K562 (cell line): ENCODE measurements around the gene ABCA8. TPM values are rescaled to one million over a fixed set of nuclear protein-coding genes. Genes with fewer than 3 reads are reported as not detected.

Experiments used
- CEBPG ChIP-seq, 3 experiments: fragments of 200-800 bp in 1 of 3; sonication (Bioruptor generic) in 1 of 3; sonication (generic) in 1 of 3; formaldehyde crosslinking in 1 of 3; IDR thresholded peaks in 2 of 3; conservative IDR thresholded peaks in 1 of 3; 2 replicates each; pipeline versions ENCODE4 v1.6.1 to v1.8.0; 2016 to 2022; ENCODE audit warnings: missing compliant biosample characterization in 2 of 3, missing genetic modification characterization in 2 of 3, mild to moderate bottlenecking in 1 of 3, missing genetic modification reagents in 1 of 3
- CHAMP1 ChIP-seq: fragments of 450-650 bp; IDR thresholded peaks from 2 replicates; pipeline ENCODE4 v1.6.1; 2016; ENCODE audit warnings: mild to moderate bottlenecking
- CREM ChIP-seq: IDR thresholded peaks from 2 replicates; pipeline ENCODE4 v1.6.1; 2014; ENCODE audit warnings: antibody characterized with exemption, low read depth
- EWSR1 ChIP-seq: fragments of 450-650 bp; IDR thresholded peaks from 2 replicates; pipeline ENCODE4 v1.6.1; 2018; ENCODE audit warnings: borderline replicate concordance, mild to moderate bottlenecking, low read depth, moderate library complexity; ENCODE audit not compliant: partially characterized antibody
- HMGN3 ChIP-seq: IDR thresholded peaks from 2 replicates; pipeline ENCODE4 v1.6.1; 2011; ENCODE audit warnings: borderline replicate concordance, low read depth, mild to moderate bottlenecking, mixed read lengths, low read length; ENCODE audit not compliant: insufficient read length; ENCODE audit errors: extremely low read depth
- HNRNPH1 ChIP-seq: fragments of 200-400 bp; formaldehyde crosslinking; optimal IDR thresholded peaks from 2 replicates; pipeline ENCODE3; 2017; ENCODE audit warnings: low read depth, mild to moderate bottlenecking, low read length, moderate library complexity
- ILK ChIP-seq: fragments of 450-650 bp; IDR thresholded peaks from 2 replicates; pipeline ENCODE4 v1.6.1; 2016; ENCODE audit warnings: missing genetic modification characterization, low read depth, mild to moderate bottlenecking, missing compliant biosample characterization, moderate library complexity, borderline replicate concordance
- MAFG ChIP-seq: fragments of 450-650 bp; conservative IDR thresholded peaks from 2 replicates; pipeline ENCODE4 v1.6.1; 2016; ENCODE audit warnings: missing genetic modification characterization, missing compliant biosample characterization
- NFATC3 ChIP-seq: fragments of 450-650 bp; IDR thresholded peaks from 2 replicates; pipeline ENCODE4 v1.6.1; 2017; ENCODE audit warnings: mild to moderate bottlenecking
- NFXL1 ChIP-seq: fragments of 450-650 bp; formaldehyde crosslinking; IDR thresholded peaks from 2 replicates; pipeline ENCODE4 v1.4.0; 2021; ENCODE audit warnings: mild to moderate bottlenecking
- PML ChIP-seq: IDR thresholded peaks from 2 replicates; pipeline ENCODE4 v1.6.1; 2012; ENCODE audit warnings: low read length, inconsistent platforms
- TAF1 ChIP-seq: IDR thresholded peaks from 2 replicates; pipeline ENCODE4 v1.6.1; 2011; ENCODE audit warnings: mild to moderate bottlenecking, low read length, moderate library complexity; ENCODE audit not compliant: insufficient read depth, control insufficient read depth, severe bottlenecking; ENCODE audit errors: extremely low read depth
- TBL1XR1 ChIP-seq, 2 experiments: IDR thresholded peaks; 2 replicates each; pipeline ENCODE4 v1.6.1; 2012; ENCODE audit warnings: improper control_type of control experiment in 2 of 2, low read length in 2 of 2, mild to moderate bottlenecking in 1 of 2
- ZNF311 ChIP-seq: fragments of 250-450 bp; sonication (Bioruptor Pico); IDR thresholded peaks from 2 replicates; pipeline ENCODE4 v1.4.0; 2020; ENCODE audit warnings: mild to moderate bottlenecking, moderate library complexity
- ZNF444 ChIP-seq: fragments of 250-450 bp; sonication (Bioruptor Pico); IDR thresholded peaks from 2 replicates; pipeline ENCODE4 v1.4.0; 2020; ENCODE audit warnings: mild to moderate bottlenecking, moderate library complexity
- ZNF79 ChIP-seq: fragments of 250-450 bp; sonication (Bioruptor Pico); IDR thresholded peaks from 2 replicates; pipeline ENCODE4 v1.4.0; 2020; ENCODE audit warnings: low read depth, mild to moderate bottlenecking, moderate library complexity
- polyA plus RNA-seq, 8 experiments: library from polyadenylated mRNA; depleted of rRNA in 4 of 8; stranded (reverse) in 5 of 8; unstranded in 3 of 8; fragments of >200 nt; fragmentation: Nextera tagmentation in 2 of 8; fragmentation: Illumina TruSeq in 1 of 8; extraction: Ambion mirVana in 2 of 8; extraction: Trizol in 1 of 8; gene quantifications; 2 replicates each; pipeline versions ENCODE4 v1.2.1 to v1.2.3, GENCODE V29; 2011 to 2014; ENCODE audit warnings: inconsistent platforms in 1 of 8, missing spikeins in 1 of 8
- total RNA-seq, 7 experiments: library from RNA; depleted of rRNA in 6 of 7; stranded (reverse); fragments of >200 nt in 6 of 7; fragmentation: Illumina TruSeq in 2 of 7; extraction: Trizol in 2 of 7; gene quantifications; 2 replicates each; pipeline versions ENCODE4 v1.2.1 to v1.2.3, GENCODE V29; 2011 to 2021; ENCODE audit warnings: low replicate concordance in 1 of 7
- TF ChIP-seq, protein P1 (sequence below): fragments of 450-650 bp; IDR thresholded peaks from one replicate; pipeline ENCODE4 v1.6.1; 2018; ENCODE audit warnings: mild to moderate bottlenecking, moderate library complexity; ENCODE audit not compliant: partially characterized antibody
- TF ChIP-seq, protein P2 (sequence below): sonication (generic); formaldehyde crosslinking; IDR thresholded peaks from 2 replicates; pipeline ENCODE4 v1.8.0; 2022; ENCODE audit warnings: mild to moderate bottlenecking, low read depth, missing genetic modification reagents
- TF ChIP-seq, protein P3 (sequence below): sonication (generic); formaldehyde crosslinking; IDR thresholded peaks from 2 replicates; pipeline ENCODE4 v1.8.1; 2023; ENCODE audit warnings: mild to moderate bottlenecking, missing genetic modification reagents

ABCA8 gene
- total and polyA plus RNA-seq, 9 of the 15 experiments (the other 6 are each of a cell fraction or from before 2014, with no cell fraction given): 1.8 to 13.2 (median 12.0) TPM

DNA sequence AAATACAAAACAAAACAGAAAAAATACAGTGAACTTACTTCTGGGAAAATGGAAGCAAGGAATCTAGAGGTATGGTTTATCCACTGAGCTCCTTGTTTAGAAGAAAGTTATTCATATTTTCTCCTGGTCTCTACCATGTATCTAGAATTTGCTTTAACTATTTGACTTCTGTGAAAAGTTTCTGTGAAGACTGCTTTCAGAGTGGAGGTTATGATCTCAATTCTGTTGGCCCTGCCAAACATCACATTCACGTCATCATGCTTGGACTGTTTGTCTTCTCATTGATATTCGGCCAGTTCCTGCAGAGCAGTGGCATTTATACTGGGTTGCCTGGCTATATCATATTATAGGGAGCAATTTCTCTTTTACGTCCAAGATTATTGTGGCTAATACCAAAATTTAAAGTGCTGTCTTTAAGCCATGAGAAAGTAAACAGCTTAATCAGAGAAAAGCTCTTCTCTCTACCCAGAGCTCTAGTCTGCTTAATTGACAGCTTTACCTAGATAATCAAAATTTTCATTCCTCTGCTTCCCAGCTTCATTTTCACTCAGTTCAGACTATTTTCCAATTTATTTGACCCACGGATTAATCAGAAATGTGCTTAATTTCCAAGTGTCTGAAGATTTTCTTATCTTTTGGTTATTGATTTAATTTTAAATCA, at the start of gene ABCA8 (continued):
- TF ChIP-seq TAF1 (peak; percentile 59), HNRNPH1 (no peak), ZNF311 (CRISPR knock-in tag) (no peak), HMGN3 (no peak), ZNF444 (no peak), ZNF79 (CRISPR knock-in tag) (no peak), TBL1XR1 (IDR thresholded peaks at IDR 0.05; ENCODE audit: low read length in 2 of 2) (peak in 1 of 2 experiments; percentile 82; a peak in 2 of 4 replicates), CEBPG (CRISPR knock-in tag; IDR thresholded peaks at IDR 0.05) (no peak), CEBPG (tag; conservative IDR thresholded peaks at IDR 0.05 in 1 of 2, IDR thresholded peaks at IDR 0.05 in 1 of 2) (no peak), PML (peak; percentile 37; the same call in 1 of the 2 replicates), CREM (peak; percentile 98), EWSR1 (no peak), NFXL1 (CRISPR knock-in tag) (no peak), MAFG (tag) (no peak), NFATC3 (no peak), ILK (tag) (no peak), CHAMP1 (peak; percentile 81)
- TF ChIP-seq, protein P1, sequence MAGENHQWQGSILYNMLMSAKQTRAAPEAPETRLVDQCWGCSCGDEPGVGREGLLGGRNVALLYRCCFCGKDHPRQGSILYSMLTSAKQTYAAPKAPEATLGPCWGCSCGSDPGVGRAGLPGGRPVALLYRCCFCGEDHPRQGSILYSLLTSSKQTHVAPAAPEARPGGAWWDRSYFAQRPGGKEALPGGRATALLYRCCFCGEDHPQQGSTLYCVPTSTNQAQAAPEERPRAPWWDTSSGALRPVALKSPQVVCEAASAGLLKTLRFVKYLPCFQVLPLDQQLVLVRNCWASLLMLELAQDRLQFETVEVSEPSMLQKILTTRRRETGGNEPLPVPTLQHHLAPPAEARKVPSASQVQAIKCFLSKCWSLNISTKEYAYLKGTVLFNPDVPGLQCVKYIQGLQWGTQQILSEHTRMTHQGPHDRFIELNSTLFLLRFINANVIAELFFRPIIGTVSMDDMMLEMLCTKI: no peak
- TF ChIP-seq, protein P2, sequence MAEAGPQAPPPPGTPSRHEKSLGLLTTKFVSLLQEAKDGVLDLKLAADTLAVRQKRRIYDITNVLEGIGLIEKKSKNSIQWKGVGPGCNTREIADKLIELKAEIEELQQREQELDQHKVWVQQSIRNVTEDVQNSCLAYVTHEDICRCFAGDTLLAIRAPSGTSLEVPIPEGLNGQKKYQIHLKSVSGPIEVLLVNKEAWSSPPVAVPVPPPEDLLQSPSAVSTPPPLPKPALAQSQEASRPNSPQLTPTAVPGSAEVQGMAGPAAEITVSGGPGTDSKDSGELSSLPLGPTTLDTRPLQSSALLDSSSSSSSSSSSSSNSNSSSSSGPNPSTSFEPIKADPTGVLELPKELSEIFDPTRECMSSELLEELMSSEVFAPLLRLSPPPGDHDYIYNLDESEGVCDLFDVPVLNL (CRISPR knock-in tag): no peak
- TF ChIP-seq, protein P3, sequence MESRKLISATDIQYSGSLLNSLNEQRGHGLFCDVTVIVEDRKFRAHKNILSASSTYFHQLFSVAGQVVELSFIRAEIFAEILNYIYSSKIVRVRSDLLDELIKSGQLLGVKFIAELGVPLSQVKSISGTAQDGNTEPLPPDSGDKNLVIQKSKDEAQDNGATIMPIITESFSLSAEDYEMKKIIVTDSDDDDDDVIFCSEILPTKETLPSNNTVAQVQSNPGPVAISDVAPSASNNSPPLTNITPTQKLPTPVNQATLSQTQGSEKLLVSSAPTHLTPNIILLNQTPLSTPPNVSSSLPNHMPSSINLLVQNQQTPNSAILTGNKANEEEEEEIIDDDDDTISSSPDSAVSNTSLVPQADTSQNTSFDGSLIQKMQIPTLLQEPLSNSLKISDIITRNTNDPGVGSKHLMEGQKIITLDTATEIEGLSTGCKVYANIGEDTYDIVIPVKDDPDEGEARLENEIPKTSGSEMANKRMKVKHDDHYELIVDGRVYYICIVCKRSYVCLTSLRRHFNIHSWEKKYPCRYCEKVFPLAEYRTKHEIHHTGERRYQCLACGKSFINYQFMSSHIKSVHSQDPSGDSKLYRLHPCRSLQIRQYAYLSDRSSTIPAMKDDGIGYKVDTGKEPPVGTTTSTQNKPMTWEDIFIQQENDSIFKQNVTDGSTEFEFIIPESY (CRISPR knock-in tag): no peak
